Motor neuron (in vitro differentiated cells): ENCODE data around the gene DENND6A. TPM values are rescaled to one million over a fixed set of nuclear protein-coding genes. Genes with fewer than 3 reads are reported as not detected.
A peak's percentile ranks its signal among the peaks of the same experiment; 100 is the strongest.

Source experiments
- ATAC-seq, 8 experiments: fragments of 200-7000 bp; cut with Tn5 transposase; replicated peaks in 6 of 8; 2 replicates each; pipeline ENCODE4 v1.8.0; 2021; ENCODE audit warnings: mild to moderate bottlenecking in 8 of 8, moderate library complexity in 8 of 8
- H3K27ac ChIP-seq, 2 donors: fragments of 250-450 bp; sonication (Bioruptor Pico); 2 replicates each; pipeline ENCODE4 v1.9.0; 2021; ENCODE audit warnings: antibody characterized with exemption in 2 of 2, mild to moderate bottlenecking in 2 of 2, moderate library complexity in 1 of 2
- H3K4me1 ChIP-seq, 2 donors: fragments of 250-450 bp; sonication (Bioruptor Pico); replicated peaks in 1 of 2; 2 replicates each; pipeline ENCODE4 v1.6.1; 2021; ENCODE audit warnings: antibody characterized with exemption in 2 of 2, mild to moderate bottlenecking in 2 of 2, moderate library complexity in 1 of 2
- H3K4me3 ChIP-seq, 5 donors: fragments of 250-450 bp; sonication (Bioruptor Pico); 2 replicates each; pipeline ENCODE4 v1.9.0; 2021; ENCODE audit warnings: antibody characterized with exemption in 5 of 5, mild to moderate bottlenecking in 5 of 5, moderate library complexity in 4 of 5
- WGBS, 10 experiments: fragments of 450-650 bp; shearing (Covaris generic); methylation state at CpG; one replicate each; pipeline ENCODE4 v1.0.0; 2022; 5-methylcytosine and 5-hydroxymethylcytosine counted together
- in situ Hi-C, 9 experiments: fragments of 400-800 bp; cut with MboI; loops; one replicate each; pipeline ENCODE4 v1.15.0; 2021; ENCODE audit warnings: low sequenced_read_pairs in 9 of 9, low pct_unique_long_range_greater_than_20kb in 2 of 9; ENCODE audit not compliant: unreplicated experiment in 9 of 9
- total RNA-seq, 8 experiments: library from RNA; unstranded; fragments of 300-600 nt; gene quantifications; 2 replicates each; pipeline versions ENCODE4 v1.2.3 to v1.2.4, GENCODE V29; 2022

Gene DENND6A
- total RNA-seq, 8 experiments from 2014 or later, result 7.2 to 24.7 (median 12.9) TPM

- H3K4me3 ChIP-seq, result no peak overlapping the region
- 63 to 100% (median 96%) methylated on average over 1 to 3 of the region's 3 CpGs; no CpG with 5 or more reads in 2 of the 10 experiments for WGBS, 10 experiments
- no peak for ATAC-seq
- H3K4me1 ChIP-seq, result peaks cover 0 to 6% of the 10 kb centered on the region in 2 donors
- in situ Hi-C loops, result no loop called here
- no peak overlapping the region for H3K27ac ChIP-seq
Observed at GRCh38 chr3:57688291-57688690, 4.6 kb downstream of the DENND6A start.

- no peak overlapping the region for H3K27ac ChIP-seq
- in situ Hi-C loops, result no loop called here
- WGBS, 10 experiments, result 68 to 100% (median 94%) methylated on average over 1 to 2 of the region's 2 CpGs; no CpG with 5 or more reads in 1 of the 10 experiments
- H3K4me1 ChIP-seq, result no peaks in the 10 kb centered on the region
- no peak overlapping the region for H3K4me3 ChIP-seq
- ATAC-seq, result no peak
Observed at GRCh38 chr3:57683286-57683685, 9.6 kb downstream of the DENND6A start.

- in situ Hi-C loops, result no loop called here
- Histone ChIP-seq H3K4me1 (no peaks in the 10 kb centered on the region), H3K27ac (no peak overlapping the region), H3K4me3 (no peak overlapping the region)
- no peak for ATAC-seq
- WGBS, 10 experiments, result 38 to 100% (median 68%) methylated on average over 1 of the region's 1 CpG; no CpG with 5 or more reads in 2 of the 10 experiments
Observed at GRCh38 chr3:57682284-57682683, 10.6 kb downstream of the DENND6A start.

GRCh38 chr3:57681691-57682090, 11.2 kb downstream of the DENND6A start:
- no peak for ATAC-seq
- no peak overlapping the region for H3K4me3 ChIP-seq
- in situ Hi-C loops, result no loop called here
- H3K27ac ChIP-seq, result no peak overlapping the region
- WGBS, 10 experiments, result 52 to 100% (median 83%) methylated on average over 1 of the region's 1 CpG; no CpG with 5 or more reads in 2 of the 10 experiments
- H3K4me1 ChIP-seq, result no peaks in the 10 kb centered on the region

GRCh38 chr3:57680046-57680445, 12.8 kb downstream of the DENND6A start:
- no peak overlapping the region for H3K4me3 ChIP-seq
- in situ Hi-C loops, result no loop called here
- no peaks in the 10 kb centered on the region for H3K4me1 ChIP-seq
- no peak overlapping the region for H3K27ac ChIP-seq
- WGBS, 10 experiments, result 92 to 100% (median 100%) methylated on average over 1 to 4 of the region's 4 CpGs; no CpG with 5 or more reads in 2 of the 10 experiments
- ATAC-seq, result no peak

- no peaks in the 10 kb centered on the region for H3K4me1 ChIP-seq
- no peak for ATAC-seq
- H3K27ac ChIP-seq, result no peak overlapping the region
- in situ Hi-C loops, result no loop called here
- H3K4me3 ChIP-seq, result no peak overlapping the region
Observed at GRCh38 chr3:57675530-57675929, 17.3 kb downstream of the DENND6A start.

GRCh38 chr3:57673156-57673555, 19.7 kb downstream of the DENND6A start:
- ATAC-seq, result no peak
- no peak overlapping the region for H3K4me3 ChIP-seq
- in situ Hi-C loops, result no loop called here
- no peaks in the 10 kb centered on the region for H3K4me1 ChIP-seq
- 69 to 100% (median 91%) methylated on average over 1 to 4 of the region's 4 CpGs; no CpG with 5 or more reads in 1 of the 10 experiments for WGBS, 10 experiments
- no peak overlapping the region for H3K27ac ChIP-seq

- in situ Hi-C loops, result no loop called here
- Histone ChIP-seq H3K4me1 (no peaks in the 10 kb centered on the region), H3K27ac (no peak overlapping the region), H3K4me3 (no peak overlapping the region)
- ATAC-seq, result no peak
Observed at GRCh38 chr3:57670543-57670942, 22.3 kb downstream of the DENND6A start.

- Histone ChIP-seq H3K4me1 (no peaks in the 10 kb centered on the region), H3K27ac (no peak overlapping the region), H3K4me3 (no peak overlapping the region)
- ATAC-seq, result no peak
- in situ Hi-C loops, result no loop called here
Observed at GRCh38 chr3:57661404-57661803, 31.5 kb downstream of the DENND6A start.

GRCh38 chr3:57659806-57660439, 33.0 kb downstream of the DENND6A start:
- in situ Hi-C loops, result no loop called here
- no peaks in the 10 kb centered on the region for H3K4me1 ChIP-seq
- ATAC-seq, result peak in 4 of 8 experiments; percentile 41 to 99 (median 93)
- no peak overlapping the region for H3K4me3 ChIP-seq
- H3K27ac ChIP-seq, result no peak overlapping the region
- 40 to 100% (median 81%) methylated on average over 1 to 3 of the region's 4 CpGs; no CpG with 5 or more reads in 3 of the 10 experiments for WGBS, 10 experiments

- 10 to 100% (median 71%) methylated on average over 1 of the region's 1 CpG; no CpG with 5 or more reads in 2 of the 10 experiments for WGBS, 10 experiments
- in situ Hi-C loops, result no loop called here
- H3K4me1 ChIP-seq, result no peaks in the 10 kb centered on the region
- H3K27ac ChIP-seq, result no peak overlapping the region
- peak in 3 of 8 experiments; percentile 27 to 68 (median 54) for ATAC-seq
- no peak overlapping the region for H3K4me3 ChIP-seq
Observed at GRCh38 chr3:57659004-57659673, 33.7 kb downstream of the DENND6A start.

GRCh38 chr3:57658536-57658935, 34.3 kb downstream of the DENND6A start:
- in situ Hi-C loops, result no loop called here
- Histone ChIP-seq H3K4me3 (no peak overlapping the region), H3K4me1 (no peaks in the 10 kb centered on the region), H3K27ac (no peak overlapping the region)
- ATAC-seq, result peak in 1 of 8 experiments; percentile 24

- Histone ChIP-seq H3K27ac (no peak overlapping the region), H3K4me1 (no peaks in the 10 kb centered on the region), H3K4me3 (no peak overlapping the region)
- WGBS, 10 experiments, result 50 to 100% (median 92%) methylated on average over 1 to 2 of the region's 2 CpGs
- ATAC-seq, result no peak
- in situ Hi-C loops, result no loop called here
Observed at GRCh38 chr3:57655727-57656126, 37.1 kb downstream of the DENND6A start.

GRCh38 chr3:57654267-57654666, 38.6 kb downstream of the DENND6A start:
- no peak overlapping the region for H3K4me3 ChIP-seq
- ATAC-seq, result no peak

More at GRCh38 chr3:57654267-57654666, 38.6 kb downstream of the DENND6A start:
- in situ Hi-C loops, result no loop called here
- H3K27ac ChIP-seq, result no peak overlapping the region
- H3K4me1 ChIP-seq, result no peaks in the 10 kb centered on the region
- 85 to 100% (median 100%) methylated on average over 1 of the region's 1 CpG; no CpG with 5 or more reads in 4 of the 10 experiments for WGBS, 10 experiments
